Liver (tissue), 9 donors: ENCODE data around the gene LYRM1. TPM values are rescaled to one million over a fixed set of nuclear protein-coding genes. Genes with fewer than 3 reads are reported as not detected.

Experiments
- DNase-seq: peaks from one replicate; pipeline ENCODE4 v3.0.0-alpha.2; 2017; ENCODE audit warnings: low spot score
- H3K27ac ChIP-seq, 2 donors: one replicate each; pipeline ENCODE4 v1.7.0; 2013; ENCODE audit warnings: inconsistent platforms in 2 of 2, low read length in 2 of 2, control low read depth in 1 of 2, low read depth in 1 of 2, mild to moderate bottlenecking in 1 of 2
- H3K27me3 ChIP-seq, 4 donors: one replicate each; pipeline versions ENCODE4 v1.6.1 to v1.7.0; 2013; ENCODE audit warnings: low read length in 3 of 4, inconsistent platforms in 1 of 4, mild to moderate bottlenecking in 1 of 4, moderate library complexity in 1 of 4; ENCODE audit not compliant: control insufficient read depth in 4 of 4, insufficient read depth in 4 of 4
- H3K36me3 ChIP-seq, 4 donors: one replicate each; pipeline versions ENCODE4 v1.6.1 to v1.7.0; 2013; ENCODE audit warnings: low read length in 3 of 4, mild to moderate bottlenecking in 3 of 4, low read depth in 1 of 4, moderate library complexity in 1 of 4; ENCODE audit not compliant: control insufficient read depth in 4 of 4, insufficient read depth in 3 of 4
- H3K4me1 ChIP-seq, 4 donors: one replicate each; pipeline versions ENCODE4 v1.6.1 to v1.7.0; 2013; ENCODE audit warnings: low read length in 3 of 4, mild to moderate bottlenecking in 3 of 4, moderate library complexity in 1 of 4; ENCODE audit not compliant: control insufficient read depth in 4 of 4, insufficient read depth in 4 of 4
- H3K4me3 ChIP-seq, 3 donors: one replicate each; pipeline versions ENCODE4 v1.6.1 to v1.7.0; 2013; ENCODE audit warnings: low read length in 3 of 3, control low read depth in 1 of 3, low read depth in 1 of 3, mild to moderate bottlenecking in 1 of 3
- H3K9ac ChIP-seq, 2 donors: one replicate each; pipeline ENCODE4 v1.7.0; 2013; ENCODE audit warnings: low read length in 2 of 2, mild to moderate bottlenecking in 2 of 2, moderate library complexity in 2 of 2, control low read depth in 1 of 2, low read depth in 1 of 2
- H3K9me3 ChIP-seq, 4 donors: one replicate each; pipeline versions ENCODE4 v1.6.1 to v1.7.0; 2013; ENCODE audit warnings: low read length in 3 of 4; ENCODE audit not compliant: control insufficient read depth in 4 of 4
- ATF3 ChIP-seq: IDR thresholded peaks from 2 replicates; pipeline ENCODE4 v1.6.1; 2016; ENCODE audit warnings: antibody characterized with exemption
- EGR1 ChIP-seq, 2 donors: IDR thresholded peaks; 2 replicates each; pipeline ENCODE4 v1.6.1; 2016 to 2018; ENCODE audit warnings: antibody characterized with exemption in 2 of 2, low read depth in 2 of 2
- FOXA1 ChIP-seq: IDR thresholded peaks from 2 replicates; pipeline ENCODE4 v1.6.1; 2016; ENCODE audit warnings: antibody characterized with exemption
- FOXA2 ChIP-seq: IDR thresholded peaks from 2 replicates; pipeline ENCODE4 v1.6.1; 2016; ENCODE audit warnings: antibody characterized with exemption
- GABPA ChIP-seq, 2 donors: IDR thresholded peaks in 1 of 2; conservative IDR thresholded peaks in 1 of 2; 2 replicates each; pipeline ENCODE4 v1.6.1; 2016; ENCODE audit warnings: antibody characterized with exemption in 2 of 2, mild to moderate bottlenecking in 1 of 2, moderate library complexity in 1 of 2
- HNF4A ChIP-seq, 2 donors: conservative IDR thresholded peaks; 2 replicates each; pipeline ENCODE4 v1.6.1; 2016; ENCODE audit warnings: antibody characterized with exemption in 2 of 2, mild to moderate bottlenecking in 2 of 2
- HNF4G ChIP-seq: IDR thresholded peaks from 2 replicates; pipeline ENCODE4 v1.6.1; 2016; ENCODE audit warnings: antibody characterized with exemption
- JUND ChIP-seq, 2 donors: IDR thresholded peaks; 2 replicates each; pipeline ENCODE4 v1.6.1; 2016; ENCODE audit warnings: antibody characterized with exemption in 2 of 2
- MAX ChIP-seq: IDR thresholded peaks from 2 replicates; pipeline ENCODE4 v1.6.1; 2016; ENCODE audit warnings: antibody characterized with exemption
- NR2F2 ChIP-seq: IDR thresholded peaks from 2 replicates; pipeline ENCODE4 v1.6.1; 2016; ENCODE audit warnings: antibody characterized with exemption
- RAD21 ChIP-seq, 2 donors: IDR thresholded peaks; 2 replicates each; pipeline ENCODE4 v1.6.1; 2016; ENCODE audit warnings: antibody characterized with exemption in 2 of 2, mild to moderate bottlenecking in 2 of 2
- RXRA ChIP-seq, 2 donors: IDR thresholded peaks; 2 replicates each; pipeline ENCODE4 v1.6.1; 2017 to 2018; ENCODE audit warnings: antibody characterized with exemption in 2 of 2, mild to moderate bottlenecking in 1 of 2
- SP1 ChIP-seq: IDR thresholded peaks from 2 replicates; pipeline ENCODE4 v1.6.1; 2018; ENCODE audit warnings: antibody characterized with exemption, mild to moderate bottlenecking
- TAF1 ChIP-seq: conservative IDR thresholded peaks from 2 replicates; pipeline ENCODE4 v1.6.1; 2016; ENCODE audit warnings: antibody characterized with exemption, mild to moderate bottlenecking
- YY1 ChIP-seq: IDR thresholded peaks from 2 replicates; pipeline ENCODE4 v1.6.1; 2016; ENCODE audit warnings: antibody characterized with exemption, mild to moderate bottlenecking
- WGBS: extraction: QIAGEN DNeasy Blood & Tissue Kit; methylation state at CpG from one replicate; pipeline ENCODE4 v1.1.7; 2013; 5-methylcytosine and 5-hydroxymethylcytosine counted together
- polyA plus RNA-seq, 2 donors: library from polyadenylated mRNA; stranded (reverse) in 1 of 2; unstranded in 1 of 2; fragments of 200-250 nt in 1 of 2; fragments of >200 nt in 1 of 2; fragmentation: Nextera tagmentation in 1 of 2; extraction: Ambion mirVana in 1 of 2; gene quantifications; one replicate each; pipeline versions ENCODE4 v1.2.1 to v1.2.3, GENCODE V29; 2013 to 2015
- total RNA-seq, 2 donors: library from RNA; depleted of rRNA; stranded (reverse); fragments of >200 nt; gene quantifications; one replicate each; pipeline ENCODE4 v1.2.3, GENCODE V29; 2014
- TF ChIP-seq, protein P1 (sequence below): IDR thresholded peaks from 2 replicates; pipeline ENCODE4 v1.6.1; 2016; ENCODE audit warnings: antibody characterized with exemption, mild to moderate bottlenecking
- TF ChIP-seq, protein P2 (sequence below): IDR thresholded peaks from 2 replicates; pipeline ENCODE4 v1.6.1; 2016; ENCODE audit warnings: antibody characterized with exemption
- TF ChIP-seq, protein P3 (sequence below): fragments of 150-350 bp; IDR thresholded peaks from 2 replicates; pipeline ENCODE4 v1.5.1; 2017; ENCODE audit warnings: improper control_type of control experiment, low read depth, low read length; ENCODE audit not compliant: missing input control
- donor health status: healthy.
- donor health status: healthy.
- donor health status: healthy.
- donor health status: healthy.
- donor health status: healthy.

The LYRM1 gene
- total and polyA plus RNA-seq, 4 donors = 33.2 to 57.3 (median 50.8) TPM

GRCh38 chr16:20948444-20948843, 47.9 kb downstream of the LYRM1 start:
- Histone ChIP-seq H3K9me3 (no peaks in the 10 kb centered on the region), H3K4me3 (no peak overlapping the region), H3K27me3 (no peaks in the 10 kb centered on the region), H3K4me1 (no peaks in the 10 kb centered on the region), H3K27ac (no peak overlapping the region), H3K9ac (no peak overlapping the region), H3K36me3 (no peaks in the 10 kb centered on the region)
- WGBS = 94% methylated on average over 9 of the region's 9 CpGs
- TF ChIP-seq RAD21 (IDR thresholded peaks at IDR 0.05) (no peak), FOXA2 (no peak), HNF4A (conservative IDR thresholded peaks at IDR 0.05) (no peak), RXRA (IDR thresholded peaks at IDR 0.05) (no peak), FOXA1 (no peak), HNF4G (no peak), MAX (no peak), SP1 (no peak), YY1 (no peak), ATF3 (no peak), GABPA (IDR thresholded peaks at IDR 0.05 in 1 of 2, conservative IDR thresholded peaks at IDR 0.05 in 1 of 2) (no peak), TAF1 (no peak), NR2F2 (no peak), JUND (IDR thresholded peaks at IDR 0.05) (no peak), EGR1 (IDR thresholded peaks at IDR 0.05; ENCODE audit: low read depth in 2 of 2) (no peak)
- TF ChIP-seq, protein P1, sequence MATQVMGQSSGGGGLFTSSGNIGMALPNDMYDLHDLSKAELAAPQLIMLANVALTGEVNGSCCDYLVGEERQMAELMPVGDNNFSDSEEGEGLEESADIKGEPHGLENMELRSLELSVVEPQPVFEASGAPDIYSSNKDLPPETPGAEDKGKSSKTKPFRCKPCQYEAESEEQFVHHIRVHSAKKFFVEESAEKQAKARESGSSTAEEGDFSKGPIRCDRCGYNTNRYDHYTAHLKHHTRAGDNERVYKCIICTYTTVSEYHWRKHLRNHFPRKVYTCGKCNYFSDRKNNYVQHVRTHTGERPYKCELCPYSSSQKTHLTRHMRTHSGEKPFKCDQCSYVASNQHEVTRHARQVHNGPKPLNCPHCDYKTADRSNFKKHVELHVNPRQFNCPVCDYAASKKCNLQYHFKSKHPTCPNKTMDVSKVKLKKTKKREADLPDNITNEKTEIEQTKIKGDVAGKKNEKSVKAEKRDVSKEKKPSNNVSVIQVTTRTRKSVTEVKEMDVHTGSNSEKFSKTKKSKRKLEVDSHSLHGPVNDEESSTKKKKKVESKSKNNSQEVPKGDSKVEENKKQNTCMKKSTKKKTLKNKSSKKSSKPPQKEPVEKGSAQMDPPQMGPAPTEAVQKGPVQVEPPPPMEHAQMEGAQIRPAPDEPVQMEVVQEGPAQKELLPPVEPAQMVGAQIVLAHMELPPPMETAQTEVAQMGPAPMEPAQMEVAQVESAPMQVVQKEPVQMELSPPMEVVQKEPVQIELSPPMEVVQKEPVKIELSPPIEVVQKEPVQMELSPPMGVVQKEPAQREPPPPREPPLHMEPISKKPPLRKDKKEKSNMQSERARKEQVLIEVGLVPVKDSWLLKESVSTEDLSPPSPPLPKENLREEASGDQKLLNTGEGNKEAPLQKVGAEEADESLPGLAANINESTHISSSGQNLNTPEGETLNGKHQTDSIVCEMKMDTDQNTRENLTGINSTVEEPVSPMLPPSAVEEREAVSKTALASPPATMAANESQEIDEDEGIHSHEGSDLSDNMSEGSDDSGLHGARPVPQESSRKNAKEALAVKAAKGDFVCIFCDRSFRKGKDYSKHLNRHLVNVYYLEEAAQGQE = no peak
- TF ChIP-seq, protein P2, sequence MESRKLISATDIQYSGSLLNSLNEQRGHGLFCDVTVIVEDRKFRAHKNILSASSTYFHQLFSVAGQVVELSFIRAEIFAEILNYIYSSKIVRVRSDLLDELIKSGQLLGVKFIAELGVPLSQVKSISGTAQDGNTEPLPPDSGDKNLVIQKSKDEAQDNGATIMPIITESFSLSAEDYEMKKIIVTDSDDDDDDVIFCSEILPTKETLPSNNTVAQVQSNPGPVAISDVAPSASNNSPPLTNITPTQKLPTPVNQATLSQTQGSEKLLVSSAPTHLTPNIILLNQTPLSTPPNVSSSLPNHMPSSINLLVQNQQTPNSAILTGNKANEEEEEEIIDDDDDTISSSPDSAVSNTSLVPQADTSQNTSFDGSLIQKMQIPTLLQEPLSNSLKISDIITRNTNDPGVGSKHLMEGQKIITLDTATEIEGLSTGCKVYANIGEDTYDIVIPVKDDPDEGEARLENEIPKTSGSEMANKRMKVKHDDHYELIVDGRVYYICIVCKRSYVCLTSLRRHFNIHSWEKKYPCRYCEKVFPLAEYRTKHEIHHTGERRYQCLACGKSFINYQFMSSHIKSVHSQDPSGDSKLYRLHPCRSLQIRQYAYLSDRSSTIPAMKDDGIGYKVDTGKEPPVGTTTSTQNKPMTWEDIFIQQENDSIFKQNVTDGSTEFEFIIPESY = no peak
- TF ChIP-seq, protein P3, sequence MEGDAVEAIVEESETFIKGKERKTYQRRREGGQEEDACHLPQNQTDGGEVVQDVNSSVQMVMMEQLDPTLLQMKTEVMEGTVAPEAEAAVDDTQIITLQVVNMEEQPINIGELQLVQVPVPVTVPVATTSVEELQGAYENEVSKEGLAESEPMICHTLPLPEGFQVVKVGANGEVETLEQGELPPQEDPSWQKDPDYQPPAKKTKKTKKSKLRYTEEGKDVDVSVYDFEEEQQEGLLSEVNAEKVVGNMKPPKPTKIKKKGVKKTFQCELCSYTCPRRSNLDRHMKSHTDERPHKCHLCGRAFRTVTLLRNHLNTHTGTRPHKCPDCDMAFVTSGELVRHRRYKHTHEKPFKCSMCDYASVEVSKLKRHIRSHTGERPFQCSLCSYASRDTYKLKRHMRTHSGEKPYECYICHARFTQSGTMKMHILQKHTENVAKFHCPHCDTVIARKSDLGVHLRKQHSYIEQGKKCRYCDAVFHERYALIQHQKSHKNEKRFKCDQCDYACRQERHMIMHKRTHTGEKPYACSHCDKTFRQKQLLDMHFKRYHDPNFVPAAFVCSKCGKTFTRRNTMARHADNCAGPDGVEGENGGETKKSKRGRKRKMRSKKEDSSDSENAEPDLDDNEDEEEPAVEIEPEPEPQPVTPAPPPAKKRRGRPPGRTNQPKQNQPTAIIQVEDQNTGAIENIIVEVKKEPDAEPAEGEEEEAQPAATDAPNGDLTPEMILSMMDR = no peak
- DNase-seq = no peak
